HG03025 (cell line): ENCODE results near the gene MALSU1.

Source experiments
- ATAC-seq: cut with Tn5 transposase; IDR thresholded peaks from one replicate; pipeline ENCODE4 v1.9.1; 2021; ENCODE audit warnings: mild to moderate bottlenecking, moderate library complexity; ENCODE audit not compliant: unreplicated experiment, low FRiP score

MALSU1 gene

GRCh38 chr7:23357190-23358093 is 58.3 kb downstream of the MALSU1 start:
- no peak for ATAC-seq

- no peak for ATAC-seq
Measured at GRCh38 chr7:23358152-23358674, 59.1 kb downstream of the MALSU1 start.
